RPMI7951 (cell line): ENCODE data around the gene ZFHX3. TPM values are rescaled to one million over a fixed set of nuclear protein-coding genes. Genes with fewer than 3 reads are reported as not detected.

Source experiments
- DNase-seq: peaks from one replicate; pipeline ENCODE4 v3.0.0-alpha.2; 2012; ENCODE audit warnings: low read depth
- total RNA-seq: library from RNA; depleted of rRNA; stranded (reverse); fragments of >200 nt; shearing (Covaris generic); gene quantifications from 2 replicates; pipeline ENCODE4 v1.2.3, GENCODE V29; 2014

ZFHX3 gene
- total RNA-seq, 1 experiment from 2014 or later = 2.2 TPM

DNA sequence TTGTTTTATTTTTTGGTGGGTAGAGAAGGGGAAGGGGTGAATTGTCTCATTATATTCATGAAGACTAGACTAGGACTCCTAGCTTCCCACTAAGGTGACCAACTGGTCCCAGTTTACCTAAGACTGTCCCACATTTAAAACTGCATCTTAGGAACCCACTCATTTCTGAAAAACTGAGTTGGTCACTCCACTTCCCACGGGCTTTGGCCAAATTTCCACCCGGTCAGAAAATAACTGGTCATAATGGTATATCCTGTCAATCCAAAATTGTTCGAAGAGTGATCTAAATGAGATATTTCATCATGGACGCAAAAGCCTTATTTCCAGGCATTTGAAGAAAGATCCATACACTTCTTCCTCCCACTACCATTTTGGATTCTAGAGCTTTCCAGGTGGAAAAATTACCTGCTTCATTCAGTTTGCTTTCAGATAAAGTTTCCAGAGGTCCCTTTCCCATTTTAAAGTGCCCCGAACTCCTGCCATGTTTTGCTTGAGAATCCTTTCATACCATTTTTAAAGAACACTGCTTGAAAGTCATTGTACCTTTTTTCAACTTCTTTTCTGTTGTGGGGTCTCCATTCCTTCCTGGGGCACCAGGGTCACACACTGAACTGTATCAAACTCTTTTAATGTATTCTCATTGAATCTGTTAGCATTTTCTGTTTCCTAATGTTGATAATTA lies 21.8 kb upstream of the ZFHX3 start:
- DNase-seq = no peak

DNA sequence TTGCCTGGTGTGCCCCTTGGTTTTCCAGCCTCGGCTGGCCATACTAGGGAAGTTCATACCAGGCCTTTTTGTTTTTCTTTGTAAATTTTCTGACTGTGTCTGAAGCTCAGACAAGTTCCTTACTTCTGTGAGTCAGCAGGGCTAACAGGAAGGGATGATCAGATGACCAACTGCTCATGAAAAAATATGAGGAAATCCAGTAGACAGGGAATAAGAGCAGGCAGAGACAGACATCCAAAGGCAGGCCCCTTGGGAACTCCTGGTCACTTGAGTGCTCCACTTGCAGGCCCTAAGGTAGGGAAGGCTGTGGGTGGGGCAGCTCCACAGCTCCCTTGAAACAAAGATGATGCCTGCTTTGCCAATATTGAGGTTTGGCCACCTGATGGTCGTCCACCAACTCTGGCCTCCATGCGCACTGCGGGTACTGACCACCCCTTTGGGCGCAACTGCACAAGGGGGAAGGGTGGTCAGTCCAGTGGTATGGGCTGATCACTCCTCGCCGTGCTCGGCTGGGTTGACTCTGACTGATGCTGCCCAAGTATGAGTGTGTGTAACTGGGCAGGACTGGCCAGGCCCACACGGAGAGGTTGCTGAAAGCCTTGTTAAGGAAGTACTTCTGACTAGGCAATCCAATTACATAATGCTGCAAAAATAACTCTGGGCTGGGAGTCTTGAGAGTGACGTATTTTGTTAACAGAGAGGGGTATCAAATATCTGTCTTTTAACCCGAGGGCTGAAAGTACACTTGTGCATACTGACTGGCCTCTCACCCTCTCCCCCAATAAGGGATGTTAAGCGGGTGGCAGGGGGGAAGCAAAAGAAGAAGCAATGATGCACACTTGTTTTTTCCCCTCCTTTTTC lies 20.8 kb upstream of the ZFHX3 start:
- peak; percentile 85 for DNase-seq

DNA sequence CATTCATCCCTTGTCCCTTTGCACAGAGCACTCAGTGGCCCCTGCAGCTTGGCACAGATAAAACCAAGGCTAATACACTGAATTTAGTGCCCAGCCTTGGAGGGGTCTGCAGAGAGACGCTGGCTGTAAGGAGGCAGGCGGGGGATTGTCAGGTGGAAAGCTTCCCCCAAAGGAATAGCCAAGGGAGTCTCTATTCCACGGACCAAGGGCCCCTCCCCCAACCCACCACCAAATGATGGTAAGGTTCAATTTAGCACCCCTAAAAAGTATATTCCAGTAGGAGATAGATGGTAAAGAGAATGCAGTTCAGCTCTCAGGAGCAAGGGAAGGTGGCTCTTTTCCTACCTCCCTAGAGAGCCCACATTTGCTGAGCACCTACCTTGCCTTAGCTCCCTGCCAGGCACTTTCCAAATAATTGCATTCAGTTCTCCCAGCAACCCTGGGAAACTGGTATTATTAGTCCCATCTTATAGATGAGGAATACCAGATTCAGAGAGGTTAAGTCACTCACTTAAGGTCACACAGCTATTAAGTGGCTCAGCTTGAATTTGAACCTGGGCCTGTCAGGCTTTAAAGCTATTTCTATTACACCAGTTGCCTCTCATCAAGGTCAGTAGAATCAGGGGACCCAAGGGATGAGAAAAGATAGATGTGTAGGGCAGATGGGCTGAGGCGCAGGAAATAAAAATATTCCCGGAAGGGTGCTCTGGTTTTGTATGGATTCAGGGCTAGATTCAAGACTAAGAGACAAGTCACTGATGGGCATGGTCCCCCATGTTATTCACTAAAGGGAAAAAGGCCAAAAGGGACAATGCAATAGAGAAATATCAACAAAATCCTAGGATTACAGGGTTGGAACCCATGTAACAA lies 20.0 kb upstream of the ZFHX3 start:
- DNase-seq = no peak

DNA sequence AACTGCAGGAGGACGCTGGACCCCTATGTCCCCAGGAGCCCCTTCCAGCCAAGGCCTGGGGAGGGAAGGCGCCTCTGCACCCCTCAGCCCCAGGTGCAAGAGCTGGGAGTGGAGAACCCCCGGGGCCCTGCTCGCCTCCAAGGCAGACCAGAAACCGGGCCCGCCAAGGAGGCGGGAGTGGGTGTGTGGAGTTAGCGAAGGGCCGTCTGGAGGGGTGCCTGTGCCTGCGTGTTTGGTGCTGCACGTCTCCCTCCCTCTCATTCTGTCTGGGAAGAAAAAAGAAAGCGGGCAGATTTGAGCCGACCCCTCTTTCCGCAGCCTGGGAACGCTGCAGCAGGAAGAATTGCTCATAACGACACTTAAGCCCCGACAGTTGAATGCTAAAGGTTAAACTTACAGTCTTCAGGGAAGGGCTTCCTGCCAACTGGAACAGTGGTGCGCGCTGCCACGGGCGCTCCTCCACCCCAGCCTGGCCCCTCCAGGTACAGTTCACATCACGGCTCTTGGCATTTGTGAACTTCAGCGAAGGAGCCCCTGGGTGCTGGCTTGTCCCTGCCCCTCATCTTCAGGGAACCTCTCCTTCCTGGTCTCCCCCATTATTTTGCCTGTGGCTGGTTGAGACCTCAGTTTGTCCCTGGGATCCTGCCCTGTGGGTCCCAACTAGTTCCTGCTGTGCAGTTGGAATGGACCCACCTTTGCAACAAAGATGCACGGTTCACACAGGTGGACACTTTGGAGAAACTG lies 19.2 kb upstream of the ZFHX3 start:
- no peak for DNase-seq

DNA sequence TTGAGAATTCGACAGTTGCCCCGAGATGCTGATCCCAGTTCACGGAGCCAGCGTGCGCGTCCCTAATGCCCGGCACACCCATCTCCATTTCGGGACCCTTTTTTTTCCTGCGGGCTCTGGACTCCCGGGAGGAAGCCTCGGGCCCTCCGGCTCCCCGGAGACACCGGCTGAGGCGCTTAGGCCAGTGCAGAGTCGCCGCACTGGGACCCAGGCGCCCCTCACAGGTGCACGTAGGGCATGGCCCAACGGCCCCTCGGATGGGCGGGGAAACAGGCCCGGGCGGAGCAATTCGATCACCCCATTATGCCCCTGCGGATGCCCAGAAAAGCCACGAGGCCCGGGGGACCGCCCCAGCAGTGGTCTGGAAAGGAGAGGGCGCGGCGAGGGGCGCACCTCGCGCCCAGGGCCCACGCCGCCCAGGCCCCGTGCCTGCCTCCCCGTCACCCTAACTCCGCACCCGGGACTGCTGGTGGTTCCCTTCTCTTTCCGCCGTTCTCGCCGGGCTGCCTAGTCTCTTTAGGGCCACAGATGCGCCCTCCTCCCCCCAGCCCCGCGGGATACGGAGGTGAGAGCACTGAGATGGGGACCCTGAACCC lies 18.5 kb upstream of the ZFHX3 start:
- no peak for DNase-seq

DNA sequence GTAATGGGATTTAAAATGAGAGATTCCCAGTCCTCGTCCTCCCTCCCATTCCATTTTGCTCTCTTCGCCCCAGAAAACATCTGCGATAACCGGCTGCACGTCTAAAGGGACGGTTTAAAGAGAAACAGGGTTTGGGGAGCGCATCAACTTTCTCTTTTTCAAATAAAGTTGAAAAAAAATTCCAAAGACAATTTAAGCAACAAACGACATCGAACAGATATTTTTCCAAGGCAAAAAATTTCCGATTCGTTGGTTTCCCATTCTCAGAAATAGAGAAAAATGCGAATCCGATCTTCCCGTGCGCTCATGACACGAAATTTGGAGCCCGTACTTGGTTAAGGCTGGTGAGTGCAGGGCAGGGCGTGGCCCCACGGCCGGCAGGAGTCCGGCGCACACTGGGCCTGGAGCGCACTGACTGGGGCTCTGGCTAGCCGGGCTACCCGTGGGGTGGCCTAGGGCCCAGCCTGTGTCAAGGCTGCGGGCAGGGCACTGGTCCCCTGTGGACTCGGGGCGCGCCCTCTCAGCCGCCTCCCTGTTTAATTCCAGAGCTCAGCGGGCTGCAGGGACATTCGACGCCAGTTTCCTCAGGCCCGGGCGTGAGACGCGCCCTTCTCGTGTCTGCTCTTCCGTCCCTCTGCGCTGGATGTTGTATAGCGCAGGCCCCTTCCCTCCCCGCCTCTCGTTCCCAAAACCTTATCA lies 17.9 kb upstream of the ZFHX3 start:
- DNase-seq = no peak

DNA sequence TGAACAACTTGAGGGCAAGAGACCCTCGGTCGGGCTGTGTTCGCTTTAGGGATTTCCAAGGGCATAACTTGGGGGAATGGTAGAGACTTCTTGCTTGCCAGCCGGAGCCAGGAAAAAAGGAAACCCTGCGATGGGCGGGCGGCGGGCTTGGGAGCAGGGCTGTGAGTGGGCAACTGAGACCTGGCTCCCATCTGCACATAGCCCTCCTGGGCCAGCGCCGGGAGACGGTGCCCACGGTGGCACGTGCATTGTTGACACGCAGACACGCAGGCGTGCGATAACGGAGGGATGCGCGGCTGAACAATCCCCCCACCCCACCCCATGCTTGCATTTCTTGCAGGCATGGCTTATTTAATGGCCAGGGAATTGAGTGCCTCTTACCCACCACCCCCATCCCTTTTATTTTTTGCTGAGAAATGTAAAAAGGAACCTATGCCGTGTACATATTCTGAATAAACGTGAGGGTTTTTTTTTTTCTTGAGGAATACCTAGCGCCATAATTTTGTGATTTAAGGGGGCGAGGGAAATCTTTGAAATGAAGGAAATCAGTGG lies 17.1 kb upstream of the ZFHX3 start:
- DNase-seq = no peak

DNA sequence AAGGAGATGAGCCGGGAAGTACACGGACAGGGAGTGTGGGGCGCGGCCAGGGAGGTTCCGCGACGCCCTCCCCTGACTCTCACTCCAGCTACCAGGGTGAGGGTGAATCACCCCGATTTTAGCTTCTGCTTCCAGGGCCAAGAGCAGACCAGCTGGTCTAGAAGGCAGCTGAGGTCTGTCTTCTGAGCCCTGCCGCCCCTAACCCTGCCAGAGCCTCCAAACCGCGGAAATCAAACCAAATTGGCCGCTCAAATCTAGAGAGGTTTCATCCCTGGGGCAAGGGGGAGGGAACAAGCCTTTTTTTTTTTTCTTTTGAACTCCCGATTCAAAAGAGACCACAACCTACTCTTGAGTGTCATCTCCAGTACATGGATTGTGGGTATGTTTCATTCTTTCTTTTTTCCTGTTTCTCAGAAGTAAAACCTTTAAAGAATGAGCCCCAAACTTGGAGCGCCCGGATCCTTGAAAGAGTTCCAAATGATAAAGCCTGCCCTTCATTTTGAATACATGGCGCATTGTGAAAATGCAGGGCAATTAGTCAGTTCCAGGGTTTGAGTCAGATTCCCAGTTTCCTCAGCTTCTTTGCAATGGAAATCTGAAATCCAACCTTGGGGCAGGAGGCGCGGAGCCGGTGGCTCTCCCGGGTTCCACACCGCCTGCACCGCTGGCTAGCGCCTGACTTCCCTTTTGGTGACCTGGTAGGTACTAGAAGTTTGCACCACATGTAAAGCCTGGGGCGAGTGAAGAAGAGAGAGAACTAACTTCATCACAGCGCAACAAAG lies 16.5 kb upstream of the ZFHX3 start:
- DNase-seq = peak; percentile 84

DNA sequence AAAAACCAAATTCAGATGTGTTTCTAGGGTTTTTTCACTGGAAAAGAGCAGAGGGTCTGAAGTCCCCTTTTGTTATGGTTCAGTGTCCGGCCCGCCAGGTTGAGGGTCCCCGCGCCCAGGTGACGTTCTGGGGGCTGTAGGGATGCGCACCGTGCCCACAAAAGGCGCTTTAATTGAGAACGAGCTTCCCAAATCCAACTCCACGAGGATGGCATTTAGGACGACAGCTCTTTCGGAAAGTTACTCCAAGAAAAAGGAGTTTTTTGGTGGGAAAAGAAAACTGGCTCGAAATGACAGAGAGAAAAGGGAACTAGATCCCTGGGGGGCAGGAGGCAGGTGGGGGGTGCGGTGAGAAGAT lies 15.9 kb upstream of the ZFHX3 start:
- DNase-seq = no peak

DNA sequence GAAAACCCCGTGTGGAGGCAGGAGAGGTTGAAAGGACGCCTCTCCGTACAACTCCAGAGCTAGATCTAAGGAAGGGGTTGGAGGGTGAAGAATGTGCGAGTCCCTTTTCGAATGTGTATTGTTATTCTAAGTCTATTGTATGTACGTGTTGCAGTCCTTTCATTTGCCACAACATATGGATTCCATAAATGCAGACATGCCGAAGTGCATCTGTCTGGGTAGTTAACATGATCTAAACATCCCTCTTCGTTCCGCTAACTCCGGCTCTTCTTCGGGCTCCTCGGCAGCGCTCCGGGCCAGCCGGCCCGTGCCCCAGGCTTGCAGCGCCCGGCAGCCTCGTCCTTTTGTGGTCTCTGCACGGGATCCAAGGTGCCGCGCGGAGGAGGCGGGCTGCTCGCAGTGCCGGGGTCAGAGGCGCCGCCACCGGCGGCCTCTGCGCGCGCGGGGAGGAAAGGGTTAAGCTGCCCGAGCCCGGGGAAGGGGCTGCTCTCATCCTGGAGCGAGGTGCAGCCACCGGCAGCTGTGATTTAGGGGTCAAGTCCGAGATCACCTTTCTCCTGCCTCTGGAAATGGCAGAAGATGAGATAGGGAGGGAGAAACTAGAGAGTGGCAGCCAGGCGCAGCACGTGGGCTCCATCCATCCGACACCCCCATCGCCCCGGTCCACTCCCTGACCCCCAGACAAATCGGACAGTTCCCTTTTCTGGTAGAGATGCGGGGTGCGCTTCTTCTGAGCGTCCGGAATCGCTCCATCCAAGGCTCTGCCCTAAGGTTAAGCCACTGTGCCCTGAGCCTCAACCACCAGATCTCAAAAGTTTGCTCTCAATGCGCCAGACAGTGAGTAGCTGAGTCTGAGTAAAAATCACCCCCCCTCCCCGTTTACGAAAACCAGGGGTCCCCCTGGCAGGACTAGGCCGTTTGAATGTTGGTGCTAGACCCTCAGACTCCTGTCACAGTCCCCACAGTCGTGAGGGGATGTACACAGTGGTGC lies 15.1 kb upstream of the ZFHX3 start:
- DNase-seq = no peak

DNA sequence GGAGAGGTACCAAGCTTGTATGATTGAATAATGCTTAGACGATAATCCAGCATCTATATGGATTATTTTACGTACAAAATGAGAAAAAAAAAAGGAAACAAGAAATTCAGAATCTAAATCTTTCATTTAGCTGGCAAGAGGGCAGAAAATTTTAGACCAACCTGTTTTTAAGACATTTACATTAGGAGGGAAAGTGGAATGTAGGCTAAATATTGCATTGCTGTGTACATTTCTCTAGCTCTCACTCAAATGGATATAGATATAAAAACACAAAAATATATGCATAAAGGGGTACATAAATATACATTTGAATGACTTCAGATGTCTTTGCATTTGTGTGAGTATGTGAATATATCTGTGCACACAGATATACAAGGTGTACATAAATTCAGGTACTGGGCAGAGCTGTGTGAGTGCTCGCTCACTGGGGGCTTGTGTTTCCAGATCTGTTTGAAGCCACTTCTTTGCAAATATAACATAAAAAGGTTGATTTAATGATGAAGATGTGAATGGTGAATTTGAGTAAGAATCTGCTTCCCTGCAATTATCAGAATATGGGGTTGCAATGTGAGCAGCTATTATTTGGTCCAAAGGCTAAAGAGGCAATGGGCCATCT lies 14.2 kb upstream of the ZFHX3 start:
- no peak for DNase-seq

DNA sequence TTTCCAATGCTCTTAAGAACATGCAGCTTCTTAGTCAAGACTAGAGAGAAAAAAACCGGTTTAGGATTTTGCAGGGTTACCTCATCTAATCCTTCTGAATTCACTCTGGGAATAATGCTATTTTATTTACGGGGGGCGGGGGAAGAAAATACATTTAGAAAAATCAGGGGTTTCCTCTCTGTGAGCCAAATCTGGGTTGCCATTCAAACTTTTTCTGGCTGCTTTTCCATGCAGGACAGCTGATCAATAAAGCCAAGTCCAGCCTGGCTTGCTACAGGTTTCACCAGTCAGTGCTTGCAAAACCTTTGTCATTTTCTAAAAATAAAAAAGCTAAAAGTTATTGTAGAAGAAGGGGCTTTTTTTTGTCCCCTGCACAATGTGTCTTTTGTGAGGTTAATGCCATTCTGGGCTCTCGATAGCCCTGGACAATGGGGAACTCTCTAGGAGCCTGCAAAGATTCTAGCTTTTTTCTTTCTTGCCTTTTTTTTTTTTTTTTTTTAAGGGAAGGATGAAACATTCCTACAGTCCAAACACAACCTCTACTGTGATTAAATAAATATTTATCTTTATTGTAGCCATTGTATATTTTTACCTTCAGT lies 13.1 kb upstream of the ZFHX3 start:
- DNase-seq = no peak

DNA sequence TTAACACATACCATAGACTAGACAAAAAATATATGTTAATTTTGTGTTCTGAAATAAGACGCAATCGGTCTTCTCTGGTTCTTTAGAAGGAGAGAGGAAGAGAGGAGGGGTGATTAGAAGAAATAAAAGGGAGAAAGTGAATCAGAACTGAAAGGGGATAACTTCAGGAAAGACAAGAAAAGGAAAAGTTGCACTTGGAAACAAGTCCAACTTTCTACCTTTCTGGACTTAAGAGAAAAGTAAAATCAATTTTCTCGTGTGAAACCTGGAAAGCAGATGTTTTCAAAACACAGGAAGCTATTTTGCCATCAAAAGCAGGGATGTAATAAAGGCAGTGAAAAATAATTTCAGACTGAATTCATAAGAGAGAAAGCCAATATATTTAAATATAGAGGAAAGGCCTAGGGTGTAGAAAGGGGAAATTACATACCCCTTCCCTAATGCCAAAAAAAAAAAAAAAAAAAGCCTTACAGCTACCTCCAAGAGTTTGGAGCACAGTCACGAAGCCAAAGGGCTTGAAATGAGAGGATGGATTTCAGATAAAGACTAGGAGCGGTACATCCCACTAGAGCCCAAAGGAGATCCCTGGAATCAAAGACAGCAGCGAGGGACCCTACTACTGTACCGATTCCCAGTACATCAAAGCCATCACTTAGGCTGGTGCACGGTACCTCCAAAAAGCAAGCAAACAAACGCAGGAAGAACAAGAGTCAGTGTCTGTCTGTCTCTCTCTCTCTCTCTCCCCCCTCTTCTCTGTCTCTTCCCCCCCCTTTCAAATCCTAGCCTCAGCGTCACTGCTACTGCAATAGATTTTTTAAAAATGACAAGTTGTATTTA lies 12.1 kb upstream of the ZFHX3 start:
- no peak for DNase-seq

DNA sequence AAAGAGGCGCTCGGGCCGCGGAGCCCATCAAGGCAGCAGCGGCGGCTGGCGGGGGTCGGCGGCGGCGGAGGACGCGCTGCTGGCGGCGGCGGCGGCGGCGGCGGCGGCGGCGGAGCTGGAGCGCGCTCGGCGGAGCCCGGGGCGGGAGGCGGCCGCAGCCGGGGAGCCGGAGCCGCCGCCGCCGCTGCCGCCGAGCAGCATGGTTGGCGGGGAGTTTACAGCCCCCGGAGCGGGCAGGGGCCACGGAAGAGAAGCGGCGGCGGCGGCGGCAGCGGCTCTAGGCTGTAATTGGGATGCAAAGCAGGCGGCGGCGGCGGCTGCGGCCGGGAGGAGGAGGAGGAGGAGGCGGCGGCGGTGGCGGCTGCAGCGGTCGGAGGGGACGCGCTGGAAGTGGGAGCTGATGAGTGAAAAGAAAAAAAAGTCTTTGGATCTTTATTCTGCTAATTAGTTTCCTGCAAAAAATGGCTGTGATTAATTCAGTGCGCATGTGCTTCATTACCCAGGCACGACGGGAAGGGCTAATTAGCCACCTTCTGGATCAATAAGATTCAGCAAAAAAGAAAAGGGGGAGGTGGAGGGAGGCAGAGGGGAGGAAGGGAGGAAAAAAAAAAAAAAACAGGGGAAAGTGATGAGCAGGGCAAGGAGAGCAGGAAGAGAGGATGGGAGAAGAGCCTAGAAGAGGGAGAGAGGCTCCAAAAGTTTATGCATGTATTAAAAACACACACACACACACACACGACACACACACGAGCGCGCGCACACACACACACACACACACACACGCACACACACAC lies 10.9 kb upstream of the ZFHX3 start:
- DNase-seq = peak; percentile 60

DNA sequence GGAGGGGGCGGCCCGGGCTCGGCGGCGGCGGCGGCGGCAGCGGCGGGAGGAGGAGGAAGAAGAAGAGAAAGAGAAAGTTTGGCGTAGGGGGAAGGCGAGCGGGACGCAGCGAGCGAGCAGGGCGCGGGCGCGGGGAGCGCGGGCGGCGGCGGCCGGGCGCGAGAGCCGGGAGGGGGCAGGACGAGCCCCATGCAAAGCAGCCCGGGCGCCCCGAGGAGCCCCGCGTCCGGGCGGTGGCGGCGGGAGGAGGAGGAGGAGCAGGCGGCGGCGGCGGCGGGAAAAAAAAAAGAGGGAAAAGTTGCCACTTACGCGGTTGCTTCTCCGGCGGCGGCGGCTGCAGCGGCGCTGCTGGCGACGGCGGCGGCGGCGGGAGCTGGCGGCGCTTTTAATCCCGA lies 10.3 kb upstream of the ZFHX3 start:
- peak; percentile 63 for DNase-seq
